ENCODE measurements around the gene NEK11. TPM values are rescaled to one million over a fixed set of nuclear protein-coding genes. Genes with fewer than 3 reads are reported as not detected.
A peak's percentile ranks its signal among the peaks of the same experiment; 100 is the strongest.

The NEK11 gene
- total RNA-seq, 4 donors from 2014 or later = 3.5 to 8.6 (median 5.5) TPM

DNA sequence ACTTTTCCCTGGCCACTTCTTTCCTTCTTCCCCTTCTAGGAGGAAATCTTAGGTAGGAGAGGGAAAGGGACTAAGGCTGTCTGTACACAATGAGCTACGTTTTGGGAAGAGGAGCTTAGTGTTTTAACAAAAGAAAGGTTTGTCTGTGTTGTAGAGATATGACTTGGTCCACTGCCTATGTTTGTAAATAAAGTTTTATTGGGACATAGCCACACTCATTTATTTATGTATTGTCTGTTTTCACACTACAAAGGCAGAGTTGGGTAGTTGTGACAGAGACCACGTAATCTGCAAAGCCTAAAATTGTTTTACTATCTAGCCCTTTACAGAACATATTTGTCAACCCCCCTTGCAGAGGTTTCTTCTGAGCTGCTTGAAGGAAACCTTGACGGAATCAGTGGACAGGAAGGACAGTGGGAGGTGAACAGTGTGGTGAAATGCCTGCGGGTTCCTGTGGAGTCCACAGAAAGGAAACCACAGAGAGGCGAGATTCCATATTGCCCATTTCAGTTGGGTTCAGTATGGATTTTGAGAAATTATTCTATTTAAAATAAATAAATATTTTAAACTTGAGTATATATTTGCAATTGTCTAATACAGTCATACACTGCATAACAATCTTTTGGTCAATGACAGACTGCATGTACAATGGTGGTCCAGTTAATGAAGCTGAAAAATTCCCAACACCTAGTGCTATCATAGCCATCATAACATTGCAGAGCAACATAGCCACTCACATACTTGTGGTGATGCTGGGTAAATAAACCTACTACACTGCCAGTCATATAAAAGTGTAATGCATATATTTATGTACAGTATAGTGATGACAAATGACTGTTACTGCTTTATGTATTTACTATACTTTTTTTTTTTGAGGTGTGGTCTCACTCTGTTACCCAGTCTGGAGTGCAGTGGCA is 197.0 kb downstream of the NEK11 start:
- no peaks in the 10 kb centered on the region for H3K36me3 ChIP-seq
- no peak for DNase-seq
- no peak overlapping the region for H3K4me3 ChIP-seq
- no peaks in the 10 kb centered on the region for H3K27me3 ChIP-seq
- H3K4me1 ChIP-seq = no peaks in the 10 kb centered on the region
- no peak overlapping the region for H3K27ac ChIP-seq
- TF ChIP-seq POLR2A (IDR thresholded peaks at IDR 0.05) = no peak
- TF ChIP-seq, protein P1, sequence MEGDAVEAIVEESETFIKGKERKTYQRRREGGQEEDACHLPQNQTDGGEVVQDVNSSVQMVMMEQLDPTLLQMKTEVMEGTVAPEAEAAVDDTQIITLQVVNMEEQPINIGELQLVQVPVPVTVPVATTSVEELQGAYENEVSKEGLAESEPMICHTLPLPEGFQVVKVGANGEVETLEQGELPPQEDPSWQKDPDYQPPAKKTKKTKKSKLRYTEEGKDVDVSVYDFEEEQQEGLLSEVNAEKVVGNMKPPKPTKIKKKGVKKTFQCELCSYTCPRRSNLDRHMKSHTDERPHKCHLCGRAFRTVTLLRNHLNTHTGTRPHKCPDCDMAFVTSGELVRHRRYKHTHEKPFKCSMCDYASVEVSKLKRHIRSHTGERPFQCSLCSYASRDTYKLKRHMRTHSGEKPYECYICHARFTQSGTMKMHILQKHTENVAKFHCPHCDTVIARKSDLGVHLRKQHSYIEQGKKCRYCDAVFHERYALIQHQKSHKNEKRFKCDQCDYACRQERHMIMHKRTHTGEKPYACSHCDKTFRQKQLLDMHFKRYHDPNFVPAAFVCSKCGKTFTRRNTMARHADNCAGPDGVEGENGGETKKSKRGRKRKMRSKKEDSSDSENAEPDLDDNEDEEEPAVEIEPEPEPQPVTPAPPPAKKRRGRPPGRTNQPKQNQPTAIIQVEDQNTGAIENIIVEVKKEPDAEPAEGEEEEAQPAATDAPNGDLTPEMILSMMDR (IDR thresholded peaks at IDR 0.05) = no peak
- no peaks in the 10 kb centered on the region for H3K9me3 ChIP-seq

- H3K4me3 ChIP-seq = no peak overlapping the region
- no peaks in the 10 kb centered on the region for H3K36me3 ChIP-seq
- no peaks in the 10 kb centered on the region for H3K27me3 ChIP-seq
- no peak for DNase-seq
- no peak overlapping the region for H3K27ac ChIP-seq
- TF ChIP-seq, protein P1 (IDR thresholded peaks at IDR 0.05) = no peak
- TF ChIP-seq POLR2A (IDR thresholded peaks at IDR 0.05) = no peak
- H3K4me1 ChIP-seq = no peaks in the 10 kb centered on the region
- H3K9me3 ChIP-seq = no peaks in the 10 kb centered on the region
Measured at GRCh38 chr3:131224886-131225550, 198.3 kb downstream of the NEK11 start.

DNA sequence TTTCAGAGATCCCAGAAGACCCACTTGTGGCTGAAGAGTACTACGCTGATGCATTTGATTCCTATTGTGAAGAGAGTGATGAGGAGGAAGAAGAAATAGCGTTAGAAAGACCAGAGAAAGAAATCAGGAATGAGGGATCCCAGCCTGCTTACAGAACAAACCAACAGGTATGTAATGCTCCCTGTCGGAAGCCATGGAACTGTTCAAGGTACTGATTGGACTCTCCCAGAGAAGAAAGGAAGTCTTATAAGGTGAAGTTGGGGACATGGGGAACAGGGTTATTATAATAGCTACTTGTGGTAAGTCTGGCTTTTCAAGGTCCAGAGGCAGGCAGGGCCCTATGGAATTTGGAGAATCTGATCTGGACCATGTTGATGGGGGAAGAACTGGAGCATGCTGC is 201.8 kb downstream of the NEK11 start:
- H3K36me3 ChIP-seq = no peaks in the 10 kb centered on the region
- no peaks in the 10 kb centered on the region for H3K9me3 ChIP-seq
- no peak for DNase-seq

DNA sequence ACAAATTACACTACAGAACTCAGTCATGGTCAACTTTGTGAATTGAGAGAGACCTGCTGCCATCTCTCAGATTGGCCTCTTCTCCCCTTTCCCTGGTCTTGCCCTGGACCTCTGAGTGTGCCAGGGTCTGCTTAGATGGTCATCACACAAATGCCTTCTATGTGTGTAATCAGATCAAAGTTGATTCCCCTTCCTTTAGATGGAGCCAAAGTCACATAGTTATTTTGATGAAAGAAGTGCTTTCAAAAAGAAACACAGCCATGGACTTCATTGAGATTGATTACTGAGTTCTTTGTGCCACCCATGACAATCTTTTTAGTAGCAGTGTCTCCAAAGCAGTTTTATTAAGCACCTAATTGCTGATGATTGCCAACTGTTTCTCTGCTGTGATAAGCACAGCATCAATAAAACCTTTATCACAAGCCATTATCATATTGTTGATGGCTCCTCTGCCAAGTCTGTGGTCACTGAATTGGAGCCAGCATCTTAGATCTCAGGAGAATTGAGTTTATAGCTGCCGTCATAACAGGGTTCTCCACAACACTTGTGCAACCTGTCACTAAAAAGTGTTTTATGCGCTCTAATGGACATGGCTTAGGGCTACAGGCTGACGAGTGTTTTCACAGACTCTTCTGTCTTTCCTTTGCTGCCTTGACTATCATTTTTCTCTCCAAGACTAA is 205.2 kb downstream of the NEK11 start:
- H3K4me1 ChIP-seq = no peaks in the 10 kb centered on the region
- no peak overlapping the region for H3K27ac ChIP-seq
- DNase-seq = no peak
- no peaks in the 10 kb centered on the region for H3K27me3 ChIP-seq
- H3K9me3 ChIP-seq = no peaks in the 10 kb centered on the region
- no peak for TF ChIP-seq POLR2A (IDR thresholded peaks at IDR 0.05)
- TF ChIP-seq, protein P1 (IDR thresholded peaks at IDR 0.05) = peak in 2 of 6 experiments; percentile 8 to 25
- no peaks in the 10 kb centered on the region for H3K36me3 ChIP-seq
- H3K4me3 ChIP-seq = no peak overlapping the region

More for the DNA sequence above, 201.8 kb downstream of the NEK11 start:
- Histone ChIP-seq H3K4me1 (no peaks in the 10 kb centered on the region), H3K27me3 (no peaks in the 10 kb centered on the region), H3K27ac (no peak overlapping the region), H3K4me3 (no peak overlapping the region)
- TF ChIP-seq, protein P1 (IDR thresholded peaks at IDR 0.05) = no peak
- no peak for TF ChIP-seq POLR2A (IDR thresholded peaks at IDR 0.05)

DNA sequence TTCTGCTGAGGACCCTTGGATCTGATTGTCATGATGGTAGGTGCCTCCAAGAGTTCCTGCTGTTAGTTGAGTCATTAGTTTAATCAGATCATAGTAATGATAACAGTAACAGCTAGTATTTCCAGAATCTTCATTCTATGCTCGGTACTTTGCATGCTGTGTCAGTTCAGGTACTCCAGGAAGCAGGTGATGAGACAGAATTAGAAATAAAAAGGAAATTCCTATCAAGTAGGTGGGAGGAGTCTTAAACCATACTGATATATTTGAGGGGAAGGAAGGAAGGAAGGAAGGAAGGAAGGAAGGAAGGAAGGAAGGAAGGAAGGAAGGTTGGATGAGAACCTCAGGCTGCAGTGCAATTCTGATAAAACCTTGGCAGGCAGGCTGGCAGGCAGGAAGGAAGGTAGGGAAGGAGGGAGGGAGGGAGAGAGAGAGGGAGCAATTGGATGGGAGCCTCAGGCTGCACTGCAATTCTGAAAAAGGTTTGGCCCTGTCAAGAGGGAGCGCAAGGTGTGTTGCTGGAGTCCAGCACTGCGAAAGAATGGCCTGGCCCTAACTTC is 206.1 kb downstream of the NEK11 start:
- H3K27me3 ChIP-seq = no peaks in the 10 kb centered on the region
- no peaks in the 10 kb centered on the region for H3K4me1 ChIP-seq
- H3K9me3 ChIP-seq = no peaks in the 10 kb centered on the region
- H3K4me3 ChIP-seq = no peak overlapping the region
- no peak overlapping the region for H3K27ac ChIP-seq
- no peak for DNase-seq
- no peak for TF ChIP-seq POLR2A (IDR thresholded peaks at IDR 0.05)
- no peaks in the 10 kb centered on the region for H3K36me3 ChIP-seq

Data from Peyer's patch (tissue), 4 donors.